ENCODE data around the gene UQCRH.

- TF ChIP-seq POLR2A (IDR thresholded peaks at IDR 0.05), result no peak
- no peak for TF ChIP-seq CTCF (IDR thresholded peaks at IDR 0.05)
These were observed 12.3 kb downstream of the UQCRH start for GRCh38 chr1:46315669-46316403.
